Glutamatergic neuron (in vitro differentiated cells): ENCODE results near the gene ZNF311. TPM values are rescaled to one million over a fixed set of nuclear protein-coding genes. Genes with fewer than 3 reads are reported as not detected.

ENCODE experiments used
- DNase-seq: peaks from one replicate; pipeline ENCODE4 v3.0.0; 2022
- H3K27ac Mint-ChIP-seq: one replicate; pipeline ENCODE4 v1.8.0; 2020; ENCODE audit warnings: mild to moderate bottlenecking, mixed read lengths, inconsistent platforms; ENCODE audit not compliant: unreplicated experiment
- H3K27me3 Mint-ChIP-seq: one replicate; pipeline ENCODE4 v1.8.0; 2020; ENCODE audit warnings: mild to moderate bottlenecking, moderate library complexity, mixed read lengths, inconsistent platforms; ENCODE audit not compliant: unreplicated experiment
- H3K36me3 Mint-ChIP-seq: one replicate; pipeline ENCODE4 v1.8.0; 2020; ENCODE audit warnings: mild to moderate bottlenecking, mixed read lengths, inconsistent platforms; ENCODE audit not compliant: unreplicated experiment
- H3K4me1 Mint-ChIP-seq: one replicate; pipeline ENCODE4 v1.8.0; 2020; ENCODE audit warnings: mild to moderate bottlenecking, low read depth, mixed read lengths, inconsistent platforms; ENCODE audit not compliant: unreplicated experiment
- H3K4me3 Mint-ChIP-seq: one replicate; pipeline ENCODE4 v1.8.0; 2020; ENCODE audit warnings: mild to moderate bottlenecking, mixed read lengths, inconsistent platforms; ENCODE audit not compliant: unreplicated experiment
- H3K9me3 Mint-ChIP-seq: one replicate; pipeline ENCODE4 v1.8.0; 2020; ENCODE audit warnings: mild to moderate bottlenecking, moderate library complexity, mixed read lengths, inconsistent platforms; ENCODE audit not compliant: unreplicated experiment
- total RNA-seq: library from RNA; stranded (reverse); fragmentation: NEBNext Ultra II Directional; extraction: Animal tissue kit (Norgen Biotek cat#: 25700); gene quantifications from one replicate; pipeline ENCODE4 v1.2.1, GENCODE V29; 2021; ENCODE audit not compliant: unreplicated experiment
- TF ChIP-seq, protein P1 (sequence below): fragments of 200-600 bp; sonication (generic); IDR thresholded peaks from one replicate; pipeline ENCODE4 v1.5.0; 2021; ENCODE audit not compliant: partially characterized antibody, unreplicated experiment

The ZNF311 gene
- total RNA-seq, 1 donor from 2014 or later: 5.1 TPM

- no peak overlapping the region for H3K27ac Mint-ChIP-seq
- H3K36me3 Mint-ChIP-seq: no peaks in the 10 kb centered on the region
- H3K4me3 Mint-ChIP-seq: no peak overlapping the region
- no peaks in the 10 kb centered on the region for H3K4me1 Mint-ChIP-seq
- H3K27me3 Mint-ChIP-seq: peaks cover 10% of the 10 kb centered on the region
- H3K9me3 Mint-ChIP-seq: peaks cover 2% of the 10 kb centered on the region
- DNase-seq: no peak
- TF ChIP-seq, protein P1, sequence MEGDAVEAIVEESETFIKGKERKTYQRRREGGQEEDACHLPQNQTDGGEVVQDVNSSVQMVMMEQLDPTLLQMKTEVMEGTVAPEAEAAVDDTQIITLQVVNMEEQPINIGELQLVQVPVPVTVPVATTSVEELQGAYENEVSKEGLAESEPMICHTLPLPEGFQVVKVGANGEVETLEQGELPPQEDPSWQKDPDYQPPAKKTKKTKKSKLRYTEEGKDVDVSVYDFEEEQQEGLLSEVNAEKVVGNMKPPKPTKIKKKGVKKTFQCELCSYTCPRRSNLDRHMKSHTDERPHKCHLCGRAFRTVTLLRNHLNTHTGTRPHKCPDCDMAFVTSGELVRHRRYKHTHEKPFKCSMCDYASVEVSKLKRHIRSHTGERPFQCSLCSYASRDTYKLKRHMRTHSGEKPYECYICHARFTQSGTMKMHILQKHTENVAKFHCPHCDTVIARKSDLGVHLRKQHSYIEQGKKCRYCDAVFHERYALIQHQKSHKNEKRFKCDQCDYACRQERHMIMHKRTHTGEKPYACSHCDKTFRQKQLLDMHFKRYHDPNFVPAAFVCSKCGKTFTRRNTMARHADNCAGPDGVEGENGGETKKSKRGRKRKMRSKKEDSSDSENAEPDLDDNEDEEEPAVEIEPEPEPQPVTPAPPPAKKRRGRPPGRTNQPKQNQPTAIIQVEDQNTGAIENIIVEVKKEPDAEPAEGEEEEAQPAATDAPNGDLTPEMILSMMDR: no peak
Measured at GRCh38 chr6:29014729-29015608, 9.9 kb upstream of the ZNF311 start.

- H3K27ac Mint-ChIP-seq: no peak overlapping the region
Measured at GRCh38 chr6:29011276-29011734, 6.2 kb upstream of the ZNF311 start.

GRCh38 chr6:29009358-29009757 lies 4.2 kb upstream of the ZNF311 start:
- H3K9me3 Mint-ChIP-seq: no peaks in the 10 kb centered on the region
- H3K27ac Mint-ChIP-seq: no peak overlapping the region
- no peak overlapping the region for H3K4me3 Mint-ChIP-seq
- TF ChIP-seq, protein P1: no peak
- peaks cover 5% of the 10 kb centered on the region for H3K27me3 Mint-ChIP-seq
- no peaks in the 10 kb centered on the region for H3K36me3 Mint-ChIP-seq
- H3K4me1 Mint-ChIP-seq: no peaks in the 10 kb centered on the region
- no peak for DNase-seq

More at GRCh38 chr6:29011276-29011734, 6.2 kb upstream of the ZNF311 start:
- DNase-seq: peak; percentile 67
- TF ChIP-seq, protein P1: no peak
- Mint-ChIP-seq H3K27me3 (peaks cover 7% of the 10 kb centered on the region), H3K9me3 (no peaks in the 10 kb centered on the region), H3K4me1 (no peaks in the 10 kb centered on the region), H3K4me3 (peak overlapping the region; percentile 88), H3K36me3 (no peaks in the 10 kb centered on the region)

- Mint-ChIP-seq H3K9me3 (no peaks in the 10 kb centered on the region), H3K4me1 (no peaks in the 10 kb centered on the region), H3K27ac (no peak overlapping the region), H3K36me3 (no peaks in the 10 kb centered on the region), H3K4me3 (no peak overlapping the region), H3K27me3 (peaks cover 5% of the 10 kb centered on the region)
- DNase-seq: no peak
- TF ChIP-seq, protein P1: no peak
Measured at GRCh38 chr6:29008089-29008488, 3.0 kb upstream of the ZNF311 start.

DNA sequence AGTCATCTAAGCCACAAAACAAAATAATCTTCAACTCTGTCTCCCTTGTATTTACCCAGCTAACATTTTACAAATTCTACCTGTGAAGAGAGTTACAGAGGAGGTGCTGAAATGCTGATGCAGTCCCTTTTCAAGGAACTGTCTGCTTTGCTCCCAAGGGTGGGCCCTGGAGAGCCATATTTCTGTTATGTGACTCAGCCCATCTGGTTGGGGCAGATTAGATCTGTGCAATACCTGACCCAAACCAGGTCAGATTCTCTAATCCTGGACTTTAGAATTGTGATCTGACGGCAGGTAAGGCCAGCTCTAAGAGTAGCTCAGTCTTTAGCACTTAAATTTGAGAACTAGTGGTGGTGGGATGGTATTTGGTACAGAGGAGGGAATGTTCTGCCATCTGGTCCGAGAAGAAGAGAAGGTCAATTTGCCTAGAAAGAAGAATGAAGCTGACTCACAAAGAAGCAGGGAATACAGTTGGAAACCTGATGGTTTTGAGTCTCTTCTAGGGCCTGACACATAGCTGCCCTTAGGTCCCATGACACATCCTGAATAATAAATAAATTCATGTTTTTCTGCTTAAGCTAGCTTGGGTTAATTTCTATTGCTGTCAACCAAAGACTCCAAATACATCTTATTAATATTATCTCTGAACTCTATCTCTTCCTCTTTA lies 8.1 kb downstream of the ZNF311 start:
- Mint-ChIP-seq H3K4me1 (no peaks in the 10 kb centered on the region), H3K27ac (no peak overlapping the region), H3K36me3 (no peaks in the 10 kb centered on the region), H3K27me3 (no peaks in the 10 kb centered on the region), H3K4me3 (no peak overlapping the region), H3K9me3 (no peaks in the 10 kb centered on the region)
- TF ChIP-seq, protein P1: no peak
- no peak for DNase-seq
